ENCODE data around the gene MSANTD7.
"Not testable (repeated sequence)": the region's sequence is repeated elsewhere in the genome, so short reads cannot be mapped to it uniquely, and the experiment has no call there.

The MSANTD7 gene

DNA sequence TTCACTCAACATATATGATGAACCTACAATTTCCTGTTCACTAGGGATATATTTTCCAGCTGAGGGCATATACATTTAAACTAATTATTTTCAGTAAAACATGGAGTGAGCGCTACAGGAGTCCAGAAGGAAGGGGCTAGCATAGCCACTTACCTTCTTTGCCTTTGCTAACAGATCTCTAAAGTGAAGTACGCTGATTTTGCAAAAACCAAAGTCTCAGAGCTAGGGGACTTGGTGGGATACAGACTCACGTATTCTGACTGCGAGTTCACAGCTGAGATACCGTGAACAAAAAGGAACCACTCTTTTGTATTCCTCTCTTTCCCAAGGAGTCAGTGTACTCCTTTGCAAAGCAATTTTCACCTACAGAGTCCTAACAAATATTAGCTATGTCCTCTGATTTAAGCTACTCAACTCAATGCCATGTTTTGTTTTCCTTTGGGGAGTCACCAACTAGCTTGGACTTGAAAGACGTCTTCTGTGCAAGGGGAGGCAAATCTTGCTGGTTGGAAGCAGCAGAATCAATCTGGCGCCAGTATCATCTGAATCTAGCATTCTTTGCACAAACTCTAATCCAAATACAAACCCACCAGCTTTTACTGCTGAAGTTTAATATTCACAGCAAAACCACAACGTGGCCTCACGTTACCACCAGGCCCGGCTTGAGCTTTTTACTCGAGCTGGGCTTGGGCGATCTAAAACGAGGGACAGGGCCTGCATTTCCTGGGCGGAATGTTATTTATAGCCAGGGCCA lies 926 bp upstream of the MSANTD7 start:
- no peak for DNase-seq (ENCODE audit: low read depth in 2 of 2)

DNA sequence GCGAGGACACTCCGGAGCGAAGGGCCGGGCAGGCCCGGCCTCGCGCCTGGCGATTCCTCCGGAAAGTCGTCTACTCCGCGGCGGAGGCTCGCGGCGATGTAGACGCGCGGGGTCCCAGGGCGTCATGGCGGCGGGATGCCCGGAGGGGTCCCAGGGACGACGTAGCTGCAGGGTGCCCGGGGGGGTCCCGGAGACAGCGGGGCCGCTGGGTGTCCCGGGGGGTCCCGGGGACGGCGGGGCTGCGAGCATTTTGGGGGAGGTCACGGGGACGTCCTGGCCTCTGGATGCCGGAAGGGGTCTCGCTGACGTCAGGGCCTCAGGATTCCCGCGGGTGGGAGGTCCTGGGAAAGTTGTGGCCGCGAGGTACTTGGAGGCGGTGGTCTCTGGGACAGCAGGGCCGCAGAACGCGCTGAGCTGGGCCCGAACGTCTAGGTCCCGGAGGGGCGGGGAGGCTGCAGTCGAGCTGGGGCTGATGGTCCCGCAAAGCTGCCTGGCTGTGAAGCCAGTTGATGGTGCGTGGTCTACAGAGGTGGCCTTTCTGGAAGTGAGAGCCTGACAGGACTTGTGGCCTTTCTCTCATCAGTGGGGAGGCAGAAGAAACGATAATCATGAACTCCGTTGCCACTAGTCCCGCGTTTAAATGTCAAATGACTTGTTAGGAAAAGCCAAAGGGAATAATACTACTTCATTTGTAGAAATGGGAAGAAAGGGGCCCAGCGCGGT lies 637 bp downstream of the MSANTD7 start:
- peak in 1 of 2 donors; percentile 17 for DNase-seq (ENCODE audit: low read depth in 2 of 2)

DNA sequence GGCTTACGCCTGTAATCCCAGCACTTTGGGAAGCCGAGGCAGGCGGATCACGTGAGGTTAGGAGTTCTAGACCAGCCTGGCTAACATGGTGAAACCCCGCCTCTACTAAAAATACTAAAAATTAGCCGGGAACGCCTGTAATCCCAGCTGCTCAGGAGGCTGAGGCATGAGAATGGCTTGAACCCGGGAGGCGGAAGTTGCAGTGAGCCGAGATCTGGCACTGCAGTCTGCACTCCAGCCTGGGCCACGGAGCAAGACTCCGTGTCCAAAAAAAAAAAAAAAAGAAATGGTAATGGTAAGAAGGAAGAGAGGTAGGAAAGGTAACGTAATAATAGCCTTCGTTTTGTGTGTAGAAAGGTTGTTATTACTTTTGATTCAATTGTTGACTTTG lies 1.2 kb downstream of the MSANTD7 start:
- no peak for DNase-seq (ENCODE audit: low read depth in 2 of 2)

GRCh38 chr10:14840178-14840577 lies 2.1 kb downstream of the MSANTD7 start:
- no peak for DNase-seq (ENCODE audit: low read depth in 2 of 2)

DNA sequence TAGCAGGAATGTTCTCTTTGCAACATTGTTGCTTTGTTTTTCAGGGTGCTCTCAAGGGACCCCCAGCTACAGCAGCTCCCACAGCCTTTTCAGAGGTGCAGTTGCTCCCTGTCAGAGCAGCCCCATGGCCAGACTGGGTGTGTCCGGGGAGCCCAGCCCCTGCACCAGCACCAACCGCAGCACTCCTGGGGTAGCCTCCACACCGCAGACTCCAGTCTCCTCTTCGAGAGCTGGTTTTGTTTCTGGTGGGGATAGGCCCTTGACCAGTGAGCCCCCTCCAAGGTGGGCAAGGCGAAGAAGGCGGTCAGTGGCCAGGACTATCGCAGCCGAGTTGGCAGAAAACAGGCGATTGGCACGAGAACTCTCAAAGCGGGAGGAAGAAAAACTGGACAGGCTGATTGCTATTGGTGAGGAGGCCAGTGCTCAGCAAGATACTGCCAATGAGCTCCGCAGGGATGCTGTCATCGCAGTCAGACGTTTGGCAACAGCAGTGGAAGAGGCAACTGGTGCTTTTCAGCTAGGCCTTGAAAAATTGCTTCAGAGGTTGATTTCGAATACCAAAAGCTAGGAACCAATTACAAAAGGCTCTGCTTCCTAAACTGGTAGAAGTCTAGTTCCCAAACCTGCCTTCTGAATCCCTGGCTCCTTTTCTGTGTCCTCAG lies 5.4 kb downstream of the MSANTD7 start:
- DNase-seq (ENCODE audit: low read depth in 2 of 2), result no peak

GRCh38 chr10:14844948-14845347 lies 6.8 kb downstream of the MSANTD7 start:
- DNase-seq (ENCODE audit: low read depth in 2 of 2), result no peak

GRCh38 chr10:14852236-14852635 lies 14.1 kb downstream of the MSANTD7 start:
- DNase-seq (ENCODE audit: low read depth in 2 of 2), result no peak

- no peak for DNase-seq (ENCODE audit: low read depth in 2 of 2)
Measured at GRCh38 chr10:14855453-14855852, 17.3 kb downstream of the MSANTD7 start.

- DNase-seq (ENCODE audit: low read depth in 2 of 2), result no peak
Measured at GRCh38 chr10:14858338-14858960, 20.3 kb downstream of the MSANTD7 start.

DNA sequence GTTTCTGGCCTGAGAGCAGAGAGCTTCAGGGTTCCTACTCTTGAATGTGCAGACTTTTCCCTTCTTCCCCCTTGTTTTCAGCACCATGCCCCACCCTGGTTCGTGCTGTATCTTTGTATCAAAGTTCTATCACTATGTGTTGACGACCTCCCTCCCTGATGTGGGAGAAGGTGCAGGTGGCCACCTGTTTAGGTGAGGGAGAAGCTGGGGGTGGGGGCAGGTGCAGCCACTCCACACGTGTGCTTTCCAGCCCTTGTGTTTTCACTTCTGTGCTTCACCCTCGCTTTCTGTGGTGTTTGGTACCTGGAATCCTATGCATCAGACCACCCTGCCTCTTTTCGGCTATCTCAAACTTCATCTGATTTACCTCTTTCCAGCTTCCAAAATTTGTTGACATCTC lies 20.9 kb downstream of the MSANTD7 start:
- no peak for DNase-seq (ENCODE audit: low read depth in 2 of 2)

- DNase-seq (ENCODE audit: low read depth in 2 of 2), result no peak
Measured at GRCh38 chr10:14859775-14860174, 21.7 kb downstream of the MSANTD7 start.

GRCh38 chr10:14860791-14861190 lies 22.7 kb downstream of the MSANTD7 start:
- no peak for DNase-seq (ENCODE audit: low read depth in 2 of 2)

DNA sequence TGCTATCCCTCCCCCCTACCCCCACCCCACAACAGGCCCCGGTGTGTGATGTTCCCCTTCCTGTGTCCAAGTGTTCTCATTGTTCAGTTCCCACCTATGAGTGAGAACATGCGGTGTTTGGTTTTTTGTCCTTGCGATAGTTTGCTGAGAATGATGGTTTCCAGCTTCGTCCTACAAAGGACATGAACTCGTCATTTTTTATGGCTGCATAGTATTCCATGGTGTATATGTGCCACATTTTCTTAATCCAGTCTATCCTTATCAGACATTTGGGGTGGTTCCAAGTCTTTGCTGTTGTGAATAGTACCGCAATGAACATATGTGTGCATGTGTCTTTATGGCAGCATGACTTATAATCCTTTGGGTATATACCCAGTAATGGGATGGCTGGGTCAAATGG lies 26.4 kb downstream of the MSANTD7 start:
- DNase-seq (ENCODE audit: low read depth in 2 of 2), result not testable (repeated sequence)

DNA sequence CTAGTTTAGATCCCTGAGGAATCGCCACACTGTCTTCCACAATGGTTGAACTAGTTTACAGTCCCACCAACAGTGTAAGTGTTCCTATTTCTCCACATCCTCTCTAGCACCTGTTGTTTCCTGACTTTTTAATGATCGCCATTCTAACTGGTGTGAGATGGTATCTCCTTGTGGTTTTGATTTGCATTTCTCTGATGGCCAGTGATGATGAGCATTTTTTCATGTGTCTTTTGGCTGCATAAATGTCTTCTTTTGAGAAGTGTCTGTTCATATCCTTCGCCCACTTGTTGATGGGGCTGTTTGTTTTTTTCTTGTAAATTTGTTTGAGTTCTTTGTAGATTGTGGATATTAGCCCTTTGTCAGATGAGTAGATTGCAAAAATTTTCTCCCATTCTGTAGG lies 26.8 kb downstream of the MSANTD7 start:
- not testable (repeated sequence) for DNase-seq (ENCODE audit: low read depth in 2 of 2)

GRCh38 chr10:14873090-14873760 lies 35.1 kb downstream of the MSANTD7 start:
- DNase-seq (ENCODE audit: low read depth in 2 of 2), result no peak

DNA sequence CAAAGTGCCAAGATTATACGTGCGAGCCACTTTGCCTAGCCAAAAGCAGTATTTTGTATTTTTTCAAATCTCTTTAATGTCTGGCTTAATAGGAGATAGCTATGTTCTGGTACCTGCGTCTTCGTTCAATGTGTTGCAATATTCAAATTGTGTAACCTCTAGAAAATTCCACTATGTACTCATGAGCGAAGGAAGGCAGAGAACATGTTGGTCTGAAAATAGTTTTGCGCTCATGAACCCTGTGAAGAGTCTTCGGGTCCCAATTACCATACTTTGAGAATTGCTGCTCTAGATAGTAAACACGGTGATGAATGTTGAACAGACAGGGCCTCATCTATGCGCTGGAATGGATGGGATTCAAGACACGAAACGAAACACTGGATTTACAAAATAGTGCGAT lies 37.8 kb downstream of the MSANTD7 start:
- no peak for DNase-seq (ENCODE audit: low read depth in 2 of 2)

GRCh38 chr10:14876764-14877163 lies 38.7 kb downstream of the MSANTD7 start:
- no peak for DNase-seq (ENCODE audit: low read depth in 2 of 2)

DNA sequence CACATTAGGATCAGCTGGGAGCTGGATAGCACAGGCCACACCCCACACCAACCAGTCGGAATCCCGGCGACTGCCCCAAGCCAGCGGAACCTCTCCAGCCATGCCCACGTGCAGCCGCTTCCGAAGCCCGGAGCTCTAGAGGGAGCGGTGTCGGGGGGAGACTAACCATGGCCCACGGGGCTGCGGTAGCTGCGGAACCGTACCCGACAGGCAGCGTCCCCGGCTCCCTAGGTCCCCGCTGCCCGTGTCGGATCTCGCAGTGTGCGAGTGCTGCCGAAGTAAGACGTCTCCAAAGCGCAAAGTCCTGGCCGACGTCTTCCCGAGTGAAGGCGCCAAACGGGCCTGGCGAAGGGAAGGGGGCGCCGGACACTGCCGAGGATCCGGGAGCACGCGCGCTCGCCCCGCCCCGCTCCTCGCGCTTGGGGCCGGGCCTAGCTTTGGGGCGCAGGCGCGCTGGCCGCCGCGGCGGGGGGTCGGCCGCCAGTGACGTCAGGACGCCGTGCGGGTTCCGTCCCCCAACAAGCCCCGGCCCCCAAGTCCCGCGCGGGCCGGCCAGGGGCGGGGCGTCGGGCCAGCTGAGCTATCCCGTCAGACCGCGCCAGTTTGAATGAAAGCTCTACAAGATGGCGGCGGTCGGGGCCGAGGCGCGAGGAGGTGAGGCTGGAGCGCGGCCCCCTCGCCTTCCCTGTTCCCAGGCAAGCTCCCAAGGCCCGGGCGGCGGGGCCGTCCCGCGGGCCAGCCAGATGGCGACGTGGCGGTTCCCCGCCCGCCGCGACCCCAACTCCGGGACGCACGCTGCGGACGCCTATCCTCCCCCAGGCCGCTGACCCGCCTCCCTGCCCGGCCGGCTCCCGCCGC lies 40.4 kb downstream of the MSANTD7 start, which contains the start of gene SUV39H2:
Gene SUV39H2 (plus strand): TSS at position 601 of the 858 bp plus-strand sequence. CDS start 23 bp downstream, at position 624.
- DNase-seq (ENCODE audit: low read depth in 2 of 2), result peak; percentile 89 to 97

DNA sequence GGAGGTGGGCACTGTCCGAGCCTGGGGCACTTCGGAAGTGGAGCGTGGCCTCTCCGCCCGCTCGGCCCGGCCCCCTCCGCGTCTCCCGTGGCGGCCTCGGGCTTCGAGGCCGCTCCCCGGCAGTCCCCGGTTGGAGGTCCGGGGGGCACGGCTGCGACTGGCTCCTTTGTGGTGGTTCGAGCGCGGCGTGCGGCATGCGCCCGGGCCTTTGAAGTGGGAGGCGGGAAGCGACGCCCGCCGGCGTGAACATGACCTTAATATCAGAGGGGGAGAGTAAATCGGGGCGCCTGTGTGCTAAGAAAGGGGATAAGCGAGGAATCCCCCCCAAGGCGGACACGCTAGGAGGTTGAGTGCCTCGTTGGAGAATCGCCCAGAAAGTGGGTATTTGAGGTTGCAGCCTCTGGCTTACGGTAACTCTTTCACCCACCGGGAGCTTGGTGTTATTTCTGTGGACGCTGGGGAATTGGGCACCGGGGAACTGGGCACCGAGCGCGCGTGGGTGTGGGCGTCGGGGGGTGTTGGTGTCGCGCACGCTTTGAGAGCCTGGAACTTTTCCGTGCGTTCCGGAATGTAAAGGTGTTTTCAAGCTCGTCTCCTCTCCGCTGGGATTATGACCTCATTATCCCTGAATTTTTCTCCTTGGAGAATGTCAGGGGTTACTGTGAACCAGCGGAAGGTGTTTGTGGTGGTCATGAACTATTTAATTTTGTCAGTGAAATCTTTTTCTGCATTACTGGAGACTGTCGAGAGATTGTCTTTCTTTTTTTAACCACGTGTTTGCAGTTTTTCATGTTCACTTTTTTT lies 41.2 kb downstream of the MSANTD7 start:
- peak in 1 of 2 donors; percentile 28 for DNase-seq (ENCODE audit: low read depth in 2 of 2)

DNA sequence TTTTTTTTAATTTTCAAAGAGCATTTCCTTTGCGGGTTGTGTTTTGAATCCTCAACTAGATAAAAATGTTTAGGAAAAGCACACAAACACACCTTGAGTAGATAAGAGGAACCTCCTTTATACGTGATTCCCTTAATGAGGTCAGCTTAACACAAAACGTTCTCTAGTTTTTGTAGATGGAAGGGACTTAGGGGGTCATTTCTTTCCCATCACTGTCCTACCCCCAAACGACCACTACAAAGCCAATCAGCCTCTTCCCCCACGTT lies 41.8 kb downstream of the MSANTD7 start:
- DNase-seq (ENCODE audit: low read depth in 2 of 2), result no peak

Data from stimulated activated CD8-positive, alpha-beta memory T cell treated with anti-CD3 and anti-CD28 coated beads, Interleukin-2, amount 100 ng/mL, for 48 hours (primary cell).